PC-9 (cell line): ENCODE data around the gene WNK3. TPM values are rescaled to one million over a fixed set of nuclear protein-coding genes. Genes with fewer than 3 reads are reported as not detected.

Experiments
- BruUV-seq: library from RNA; stranded (reverse); fragments of 400-500 nt; replicated peaks from 2 replicates; lab custom pipeline; 2021; lab: Mats Ljungman, UMichigan
- CTCF ChIA-PET: fragments of 300-600 bp; sonication (Branson Sonifier 250); formaldehyde crosslinking; loops from one replicate; lab custom pipeline; 2022; ENCODE audit warnings: antibody characterized with exemption; lab: Charles Lee
- POLR2A ChIA-PET: fragments of 300-600 bp; sonication (Branson Sonifier 250); formaldehyde crosslinking; loops from one replicate; lab custom pipeline; 2022; ENCODE audit warnings: antibody characterized with exemption; ENCODE audit not compliant: unreplicated experiment; lab: Charles Lee
- DNase-seq, 2 experiments: peaks; one replicate each; pipeline versions ENCODE4 v3.0.0 to v3.0.0-alpha.2; 2015 to 2022; ENCODE audit warnings: mixed read lengths in 1 of 2
- H2AFZ ChIP-seq: fragments of 200-600 bp; sonication (generic); 2 replicates; pipeline ENCODE4 v1.8.1; 2017; ENCODE audit warnings: antibody characterized with exemption
- H3F3A ChIP-seq: fragments of 200-600 bp; sonication (generic); 2 replicates; pipeline ENCODE4 v1.8.1; 2017; ENCODE audit warnings: antibody characterized with exemption, mild to moderate bottlenecking, low read depth; ENCODE audit not compliant: insufficient read depth
- H3K27ac ChIP-seq: fragments of 200-600 bp; sonication (generic); 2 replicates; pipeline ENCODE4 v1.6.1; 2016; ENCODE audit warnings: mixed run types
- H3K27me3 ChIP-seq: fragments of 200-600 bp; sonication (generic); 2 replicates; pipeline ENCODE4 v1.6.1; 2016; ENCODE audit warnings: low read depth, mixed run types; ENCODE audit not compliant: insufficient read depth
- H3K36me3 ChIP-seq: fragments of 200-600 bp; sonication (generic); 2 replicates; pipeline ENCODE4 v1.6.1; 2016; ENCODE audit warnings: low read depth, mixed run types
- H3K4me1 ChIP-seq: fragments of 200-600 bp; sonication (generic); replicated peaks from 2 replicates; pipeline ENCODE4 v1.6.1; 2016; ENCODE audit warnings: mixed run types; ENCODE audit not compliant: insufficient read depth
- H3K4me2 ChIP-seq: fragments of 200-600 bp; sonication (generic); 2 replicates; pipeline ENCODE4 v1.6.1; 2017; ENCODE audit warnings: mixed run types
- H3K4me3 ChIP-seq: fragments of 200-600 bp; sonication (generic); 2 replicates; pipeline ENCODE4 v1.6.1; 2016; ENCODE audit warnings: mixed run types
- H3K79me2 ChIP-seq: fragments of 200-600 bp; sonication (generic); 2 replicates; pipeline ENCODE4 v1.6.1; 2017; ENCODE audit warnings: low read depth, mixed run types
- H3K9me2 ChIP-seq: fragments of 200-600 bp; sonication (generic); 2 replicates; pipeline ENCODE4 v1.8.1; 2017; ENCODE audit warnings: mild to moderate bottlenecking; ENCODE audit not compliant: insufficient read depth
- H3K9me3 ChIP-seq: fragments of 200-600 bp; sonication (generic); 2 replicates; pipeline ENCODE4 v1.8.1; 2016; ENCODE audit warnings: low read depth; ENCODE audit not compliant: insufficient read depth
- H4K20me1 ChIP-seq: fragments of 200-600 bp; sonication (generic); 2 replicates; pipeline ENCODE4 v1.8.1; 2017; ENCODE audit not compliant: insufficient read depth
- CTCF ChIP-seq: fragments of 200-600 bp; sonication (generic); conservative IDR thresholded peaks from 2 replicates; pipeline ENCODE4 v1.6.1; 2017; ENCODE audit warnings: mixed run types, antibody characterized with exemption, mild to moderate bottlenecking, moderate library complexity
- EZH2 ChIP-seq: fragments of 200-600 bp; sonication (generic); IDR thresholded peaks from 2 replicates; pipeline ENCODE4 v1.8.0; 2017; ENCODE audit warnings: antibody characterized with exemption, low read depth
- intact Hi-C: fragments of 100-400 bp; cut with micrococcal nuclease; formaldehyde crosslinking; loops from one replicate; pipeline ENCODE4 v1.10.0; 2022; ENCODE audit not compliant: unreplicated experiment
- total RNA-seq: library from RNA; stranded (reverse); gene quantifications from 2 replicates; pipeline ENCODE4 v1.2.3, GENCODE V29; 2021

WNK3 gene
- total RNA-seq, 1 experiment from 2014 or later = not detected

- DNase-seq = no peak
- intact Hi-C loops = loop anchor here (2.0 kb wide), 1 partner anchor 487 kb away; no protein-coding TSS in a partner anchor
- Histone ChIP-seq H3K27me3 (no peaks in the 10 kb centered on the region), H3K9me3 (no peaks in the 10 kb centered on the region), H4K20me1 (no peaks in the 10 kb centered on the region), H3F3A (no peaks in the 10 kb centered on the region), H3K9me2 (no peaks in the 10 kb centered on the region), H2AFZ (no peak overlapping the region), H3K4me1 (no peaks in the 10 kb centered on the region), H3K36me3 (peaks cover under 1% of the 10 kb centered on the region; the same call in 1 of the 2 replicates), H3K79me2 (peaks cover 15% of the 10 kb centered on the region), H3K4me2 (no peak overlapping the region), H3K4me3 (no peak overlapping the region), H3K27ac (no peak overlapping the region)
- POLR2A ChIA-PET = interaction anchor here (0.6 kb wide), 1 partner anchor 10 kb away, joined by 4 read pairs; no protein-coding TSS in a partner anchor
- TF ChIP-seq CTCF (no peak), EZH2 (no peak)
- no TSS peak for BruUV-seq
- CTCF ChIA-PET = no interaction called here
These were observed 186.2 kb downstream of the WNK3 start for GRCh38 chrX:54171527-54172250.

DNA sequence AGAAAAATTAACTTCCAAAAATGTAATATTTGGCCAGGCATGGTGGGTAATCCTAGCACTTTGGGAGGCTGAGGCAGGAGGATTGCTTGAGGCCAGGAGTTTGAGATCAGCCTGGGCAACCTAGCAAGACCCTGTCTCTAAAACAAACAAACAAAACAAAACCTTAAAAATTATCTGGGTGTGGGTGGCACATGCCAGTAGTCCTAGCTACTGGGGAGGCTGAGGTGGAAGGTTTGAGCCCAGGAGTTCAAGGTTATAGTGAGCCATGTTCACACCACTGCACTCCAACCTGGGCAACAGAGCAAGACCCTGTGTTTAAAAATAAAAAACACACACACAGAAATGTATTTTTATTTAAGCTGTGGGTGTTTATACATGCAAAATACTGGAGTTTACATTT, 186.8 kb downstream of the WNK3 start:
- Histone ChIP-seq H3K4me3 (no peak overlapping the region), H3K9me3 (no peaks in the 10 kb centered on the region), H2AFZ (no peak overlapping the region), H3K36me3 (no peaks in the 10 kb centered on the region), H3K27ac (no peak overlapping the region), H4K20me1 (no peaks in the 10 kb centered on the region), H3K4me2 (no peak overlapping the region), H3F3A (no peaks in the 10 kb centered on the region), H3K79me2 (peaks cover 10% of the 10 kb centered on the region), H3K4me1 (no peaks in the 10 kb centered on the region), H3K9me2 (no peaks in the 10 kb centered on the region), H3K27me3 (no peaks in the 10 kb centered on the region)
- intact Hi-C loops = no loop called here
- no peak for DNase-seq
- POLR2A ChIA-PET = no interaction called here
- CTCF ChIA-PET = no interaction called here
- BruUV-seq = no TSS peak
- TF ChIP-seq EZH2 = no peak
- TF ChIP-seq CTCF = no peak

- Histone ChIP-seq H3K36me3 (no peaks in the 10 kb centered on the region), H3F3A (no peaks in the 10 kb centered on the region), H3K9me2 (no peaks in the 10 kb centered on the region), H3K79me2 (no peaks in the 10 kb centered on the region), H3K4me1 (no peaks in the 10 kb centered on the region), H3K4me3 (no peak overlapping the region), H2AFZ (no peak overlapping the region), H3K4me2 (no peak overlapping the region), H3K27me3 (no peaks in the 10 kb centered on the region), H4K20me1 (no peaks in the 10 kb centered on the region), H3K27ac (no peak overlapping the region), H3K9me3 (no peaks in the 10 kb centered on the region)
- BruUV-seq = no TSS peak
- intact Hi-C loops = no loop called here
- CTCF ChIA-PET = no interaction called here
- POLR2A ChIA-PET = no interaction called here
- DNase-seq = no peak
- TF ChIP-seq EZH2 (no peak), CTCF (no peak)
These were observed 190.9 kb downstream of the WNK3 start for GRCh38 chrX:54166915-54167314.
